ENCODE data around the gene ANKRD9.

The ANKRD9 gene

DNA sequence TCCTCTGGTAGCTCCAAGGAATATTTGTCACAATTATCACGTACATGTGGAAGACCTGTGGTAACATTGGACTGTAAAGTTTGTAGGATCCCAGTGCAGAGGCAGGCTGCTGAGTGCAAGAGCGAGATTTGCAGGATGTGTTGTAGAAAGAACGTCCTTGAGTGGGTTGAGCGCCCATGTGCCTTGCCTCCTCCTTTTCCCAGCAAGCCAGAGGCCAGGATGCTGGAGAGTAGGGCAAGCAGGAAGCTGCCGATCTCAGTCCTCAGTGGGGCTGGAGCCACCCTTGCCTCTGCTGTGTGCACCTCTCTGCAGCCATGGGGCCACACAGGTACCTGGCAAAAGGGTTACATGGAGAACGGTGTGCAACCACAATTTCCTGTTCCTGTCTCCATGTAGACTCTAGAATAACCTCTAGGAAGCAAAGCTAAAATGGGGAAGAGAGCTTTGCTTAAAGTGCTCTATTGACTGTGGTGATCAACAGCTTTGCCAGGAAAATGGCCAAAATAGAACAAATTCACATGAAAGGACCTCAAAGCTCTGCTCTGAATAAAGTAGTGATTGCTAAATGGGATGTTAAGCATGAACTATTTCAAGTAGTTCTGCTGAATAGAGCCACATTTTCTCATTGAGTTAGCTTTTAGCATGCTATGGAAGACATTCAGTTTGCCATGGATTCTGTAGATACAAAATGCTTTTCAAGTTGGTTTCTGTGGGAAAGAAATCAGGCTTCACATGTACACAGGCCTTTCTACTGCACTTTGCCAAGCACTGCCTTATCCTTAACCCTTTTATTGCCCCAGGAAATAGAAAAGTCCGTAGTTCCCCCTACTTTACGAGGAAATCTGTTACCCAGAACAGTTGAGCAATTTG is 37.4 kb downstream of the ANKRD9 start:
- no peak for DNase-seq

DNA sequence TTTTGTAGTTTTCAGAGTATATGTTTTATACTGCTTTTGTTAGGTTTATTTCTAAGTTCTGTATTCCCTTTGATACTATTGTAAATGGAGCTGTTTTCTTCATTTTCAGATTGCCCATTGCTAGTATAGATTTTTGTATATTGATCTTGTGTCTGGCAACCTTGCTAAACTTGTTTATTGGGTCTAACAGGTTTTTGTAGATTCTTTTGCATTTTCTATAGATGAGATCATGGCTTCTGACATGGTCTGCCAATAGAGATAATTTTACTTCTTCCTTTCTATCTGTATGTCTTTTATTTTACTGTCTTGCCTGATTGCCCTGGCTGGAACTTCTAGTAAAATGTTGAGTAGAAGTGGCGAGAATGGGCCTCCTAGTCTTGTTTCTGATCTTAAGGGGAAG is 40.3 kb downstream of the ANKRD9 start:
- no peak for DNase-seq

DNA sequence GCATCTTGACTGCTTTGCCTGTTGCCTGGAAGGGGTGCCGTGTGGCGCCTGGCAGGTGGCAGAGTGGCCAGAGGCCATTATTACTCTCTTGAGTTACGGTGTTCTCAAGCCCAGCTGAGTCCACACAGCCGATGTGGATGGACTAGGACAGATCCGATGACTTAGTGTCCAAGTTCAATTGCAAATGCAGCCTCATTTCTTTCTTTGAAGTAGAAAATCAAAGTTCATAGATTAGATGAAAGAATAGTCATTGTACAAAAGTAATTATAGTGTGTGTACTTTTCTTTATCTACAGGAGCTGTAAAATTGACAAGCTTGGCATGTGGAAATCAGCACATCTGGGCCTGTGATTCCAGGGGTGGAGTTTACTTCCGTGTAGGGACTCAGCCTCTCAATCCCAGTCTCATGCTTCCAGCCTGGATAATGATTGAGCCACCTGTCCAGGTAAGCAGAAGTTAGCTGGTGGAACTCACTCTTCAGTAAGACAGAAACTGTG is 44.7 kb downstream of the ANKRD9 start:
- DNase-seq = no peak

DNA sequence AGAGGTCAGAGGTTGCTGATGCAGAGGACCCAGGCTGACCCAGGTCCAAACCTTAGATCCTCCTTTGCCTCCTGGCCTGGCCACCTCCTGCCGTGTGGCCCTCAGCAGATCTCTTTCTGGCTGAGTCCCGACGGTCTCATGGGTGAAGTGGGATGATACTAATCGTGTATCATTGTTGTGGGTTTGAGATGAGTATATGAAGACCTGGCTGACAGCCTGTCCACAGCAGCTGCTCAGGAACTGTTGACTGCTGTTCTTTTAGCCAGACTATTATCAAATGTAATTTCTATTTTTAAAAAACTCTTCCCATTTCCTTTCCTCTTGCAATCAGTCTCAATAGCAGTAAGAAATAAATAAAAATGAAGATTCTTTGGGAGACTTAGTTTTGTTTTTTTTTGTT is 45.6 kb downstream of the ANKRD9 start:
- DNase-seq = no peak

DNA sequence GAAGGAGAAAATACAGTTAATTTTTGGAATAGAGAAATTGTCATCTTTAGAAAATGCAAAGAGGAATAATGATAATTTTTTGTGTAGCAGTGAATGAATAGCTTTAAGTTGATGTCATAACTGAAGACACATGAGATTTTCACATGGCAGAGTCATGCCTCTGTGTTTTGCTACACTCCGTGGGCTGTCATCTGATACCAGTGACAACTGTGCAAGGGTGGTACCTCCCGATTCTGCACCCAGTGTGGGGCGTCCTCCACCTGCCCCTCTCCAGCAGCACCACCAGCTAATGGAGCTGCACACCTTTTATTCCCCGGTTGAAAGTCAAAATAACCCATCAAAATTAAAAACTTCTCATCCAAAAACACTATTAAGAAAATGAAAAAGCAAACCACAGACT is 47.2 kb downstream of the ANKRD9 start:
- DNase-seq = no peak

DNA sequence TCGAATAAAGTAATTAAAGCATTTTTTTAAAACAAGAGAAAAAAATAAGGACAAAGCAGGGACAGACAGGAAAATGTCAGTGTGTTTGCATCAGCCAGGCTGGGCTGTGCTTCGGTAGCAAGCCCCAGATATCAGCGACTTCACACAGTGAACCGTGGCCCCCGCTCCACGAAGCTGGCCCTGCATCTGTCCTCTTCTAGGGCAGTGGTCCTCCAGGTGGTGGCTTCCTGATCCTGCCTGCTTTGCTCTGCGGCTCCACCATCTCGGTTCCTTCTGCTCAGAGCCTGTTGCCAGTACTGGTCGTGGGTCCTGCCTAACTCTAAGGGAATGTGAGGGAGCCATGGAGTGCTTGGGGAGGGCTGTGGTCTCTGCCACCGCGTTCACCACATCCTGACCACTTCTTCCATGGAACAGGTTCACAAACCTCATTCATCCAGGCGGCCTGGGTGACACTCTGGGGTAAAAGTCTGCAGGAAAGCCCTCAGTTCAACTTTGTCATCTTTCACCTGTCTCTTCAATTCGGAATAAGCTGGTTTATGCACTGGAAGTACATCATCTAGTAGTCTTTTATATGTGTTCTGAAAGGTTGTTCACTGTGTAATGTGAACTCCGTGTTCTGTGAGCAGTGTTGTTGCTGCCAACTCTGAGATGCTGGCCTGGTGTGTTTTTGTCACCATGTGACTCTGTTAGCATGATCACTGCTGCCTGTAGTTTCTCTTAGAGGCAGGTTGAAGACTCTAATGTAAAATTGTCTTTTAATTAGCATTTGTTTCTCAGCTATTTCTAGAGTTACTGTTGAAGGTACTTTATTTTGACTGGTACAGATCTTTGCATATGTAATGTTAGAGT is 47.9 kb downstream of the ANKRD9 start:
- no peak for DNase-seq

DNA sequence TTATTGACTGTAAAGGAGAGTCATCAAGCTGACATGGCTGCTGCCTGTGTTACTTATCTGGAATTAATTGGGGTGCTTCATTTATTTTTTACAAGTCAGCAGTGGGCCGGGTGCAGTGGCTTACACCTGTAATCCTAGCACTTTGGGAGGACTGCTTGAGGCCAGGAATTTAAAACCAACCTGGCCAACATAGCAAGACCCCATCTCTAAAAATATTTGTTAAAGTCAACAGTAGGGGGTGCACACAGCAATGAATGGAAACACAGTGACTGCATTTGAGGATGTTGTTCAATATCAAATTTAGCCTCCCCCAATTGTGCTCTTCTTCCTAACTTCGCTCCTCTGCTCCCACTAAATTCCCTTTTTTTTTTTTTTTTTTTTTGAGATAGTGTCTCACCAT is 52.1 kb downstream of the ANKRD9 start:
- DNase-seq = no peak

DNA sequence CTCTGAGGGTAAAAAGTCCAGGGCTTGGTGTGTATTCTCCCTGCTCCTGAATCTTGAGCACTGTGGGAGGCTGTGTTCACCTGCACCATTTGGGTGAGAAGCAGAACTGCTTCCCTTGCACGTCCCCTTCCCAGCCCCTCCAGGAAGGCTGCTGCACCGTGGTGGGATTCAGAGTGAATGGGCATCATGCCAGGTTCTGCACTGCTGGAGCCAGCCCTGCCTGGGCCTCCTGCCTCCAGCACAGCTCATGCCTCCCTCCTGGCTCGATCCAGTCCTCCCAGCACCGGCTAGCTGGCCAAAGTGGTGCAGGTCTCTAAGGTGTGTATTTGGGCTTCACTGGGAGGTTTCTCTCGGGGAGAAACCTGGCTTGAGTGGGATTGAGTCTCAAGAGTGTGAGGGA is 54.9 kb downstream of the ANKRD9 start:
- DNase-seq = no peak

DNA sequence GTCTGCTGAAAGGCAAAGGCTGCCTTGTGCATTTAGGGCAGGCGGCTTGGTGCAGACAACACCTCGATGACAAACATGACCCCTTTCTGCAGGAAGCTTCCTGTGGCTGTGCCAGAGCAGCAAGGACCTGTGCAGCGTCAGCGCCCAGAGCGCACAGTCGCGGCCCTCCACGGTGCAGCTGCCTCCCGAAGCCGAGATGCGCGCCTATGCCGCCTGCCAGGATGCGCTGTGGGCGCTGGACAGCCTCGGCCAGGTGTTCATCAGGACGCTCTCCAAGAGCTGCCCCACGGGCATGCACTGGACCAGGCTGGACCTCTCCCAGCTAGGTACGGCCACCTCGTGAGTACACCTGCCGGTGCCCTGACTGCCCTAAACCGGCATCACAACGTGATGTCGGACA is 57.3 kb downstream of the ANKRD9 start:
- DNase-seq = no peak

Data from activated CD4-positive, alpha-beta T cell treated with anti-CD3 and anti-CD28 coated beads for 48 hours (primary cell).